ENCODE data around the gene SZT2.
A peak's percentile ranks its signal among the peaks of the same experiment; 100 is the strongest.

- TF ChIP-seq CTCF (IDR thresholded peaks at IDR 0.05) (no peak), POLR2AphosphoS5 (IDR thresholded peaks at IDR 0.05) (peak; percentile 61)
Measured at GRCh38 chr1:43349594-43350306, 39.9 kb upstream of the SZT2 start.
